K562 (cell line): Measurements from ENCODE around the gene TTC6. TPM values are rescaled to one million over a fixed set of nuclear protein-coding genes. Genes with fewer than 3 reads are reported as not detected.
A peak's percentile ranks its signal among the peaks of the same experiment; 100 is the strongest.

Experiments
- ADNP ChIP-seq: fragments of 200-800 bp; sonication (Bioruptor generic); IDR thresholded peaks from 2 replicates; pipeline ENCODE4 v1.6.1; 2016; ENCODE audit warnings: missing genetic modification characterization, missing compliant biosample characterization
- ARID1B ChIP-seq: fragments of 450-650 bp; IDR thresholded peaks from 2 replicates; pipeline ENCODE4 v1.6.1; 2016; ENCODE audit warnings: antibody characterized with exemption, mild to moderate bottlenecking, inconsistent platforms
- ATF7 ChIP-seq: fragments of 450-650 bp; IDR thresholded peaks from 2 replicates; pipeline ENCODE4 v1.7.1; 2014; ENCODE audit warnings: mild to moderate bottlenecking, moderate library complexity
- CREB1 ChIP-seq, 2 experiments: sonication (generic) in 1 of 2; formaldehyde crosslinking in 1 of 2; IDR thresholded peaks; 2 replicates each; pipeline versions ENCODE4 v1.6.1 to v1.8.0; 2012 to 2022; ENCODE audit warnings: inconsistent platforms in 1 of 2, mild to moderate bottlenecking in 1 of 2, missing genetic modification reagents in 1 of 2, moderate library complexity in 1 of 2
- DPF2 ChIP-seq: fragments of 450-650 bp; IDR thresholded peaks from 2 replicates; pipeline ENCODE4 v1.6.1; 2016
- E2F6 ChIP-seq, 2 experiments: IDR thresholded peaks; 2 replicates each; pipeline ENCODE4 v1.6.1; 2011; ENCODE audit warnings: borderline replicate concordance in 1 of 2, control low read depth in 1 of 2, low read depth in 1 of 2, low read length in 1 of 2, mild to moderate bottlenecking in 1 of 2, mixed read lengths in 1 of 2, moderate library complexity in 1 of 2; ENCODE audit not compliant: insufficient read depth in 1 of 2, insufficient read length in 1 of 2, poor library complexity in 1 of 2, severe bottlenecking in 1 of 2; ENCODE audit errors: extremely low read depth in 1 of 2
- ID3 ChIP-seq, 2 experiments: fragments of 250-450 bp in 1 of 2; fragments of 450-650 bp in 1 of 2; sonication (Bioruptor Pico) in 1 of 2; IDR thresholded peaks; 2 replicates each; pipeline versions ENCODE4 v1.6.1 to v1.8.0; 2016 to 2021; ENCODE audit warnings: mild to moderate bottlenecking in 2 of 2, moderate library complexity in 2 of 2, missing compliant biosample characterization in 1 of 2, missing genetic modification characterization in 1 of 2
- L3MBTL2 ChIP-seq: fragments of 450-650 bp; IDR thresholded peaks from 2 replicates; pipeline ENCODE4 v1.6.1; 2016; ENCODE audit warnings: mild to moderate bottlenecking, moderate library complexity
- LEF1 ChIP-seq: fragments of 450-650 bp; IDR thresholded peaks from 2 replicates; pipeline ENCODE4 v1.6.1; 2016; ENCODE audit warnings: mild to moderate bottlenecking
- MTF1 ChIP-seq: fragments of 250-450 bp; sonication (Bioruptor Pico); IDR thresholded peaks from 2 replicates; pipeline ENCODE4 v1.9.0; 2021; ENCODE audit warnings: moderate library complexity, mild to moderate bottlenecking, inconsistent platforms, borderline replicate concordance
- NCOR1 ChIP-seq: fragments of 450-650 bp; IDR thresholded peaks from 2 replicates; pipeline ENCODE4 v1.6.1; 2016; ENCODE audit warnings: mild to moderate bottlenecking, moderate library complexity
- NR2C1 ChIP-seq, 2 experiments: fragments of 450-650 bp; IDR thresholded peaks; 2 replicates each; pipeline ENCODE4 v1.6.1; 2017; ENCODE audit warnings: mild to moderate bottlenecking in 2 of 2, antibody characterized with exemption in 1 of 2, inconsistent platforms in 1 of 2, missing compliant biosample characterization in 1 of 2, missing genetic modification characterization in 1 of 2
- NRF1 ChIP-seq, 2 experiments: fragments of 450-650 bp; IDR thresholded peaks in 1 of 2; conservative IDR thresholded peaks in 1 of 2; 2 replicates each; pipeline ENCODE4 v1.6.1; 2014; ENCODE audit warnings: mild to moderate bottlenecking in 2 of 2
- PCBP2 ChIP-seq: fragments of 200-400 bp; formaldehyde crosslinking; IDR thresholded peaks from 2 replicates; pipeline ENCODE4 v1.6.1; 2018; ENCODE audit warnings: low read length, low read depth, mild to moderate bottlenecking, moderate library complexity; ENCODE audit not compliant: poor library complexity, severe bottlenecking
- RFX5 ChIP-seq: IDR thresholded peaks from 2 replicates; pipeline ENCODE4 v1.6.1; 2011; ENCODE audit warnings: low read depth, mild to moderate bottlenecking, improper control_type of control experiment, low read length
- SMAD1 ChIP-seq: fragments of 150-350 bp; IDR thresholded peaks from 2 replicates; pipeline ENCODE4 v1.6.1; 2014; ENCODE audit warnings: low read length, low read depth; ENCODE audit not compliant: partially characterized antibody
- VEZF1 ChIP-seq: fragments of 200-800 bp; sonication (Bioruptor generic); IDR thresholded peaks from 2 replicates; pipeline ENCODE4 v1.6.1; 2017; ENCODE audit warnings: missing genetic modification characterization, missing compliant biosample characterization
- ZFX ChIP-seq: sonication (generic); formaldehyde crosslinking; IDR thresholded peaks from 2 replicates; pipeline ENCODE4 v1.8.0; 2022; ENCODE audit warnings: mild to moderate bottlenecking, missing genetic modification reagents, moderate library complexity
- ZNF311 ChIP-seq: fragments of 250-450 bp; sonication (Bioruptor Pico); IDR thresholded peaks from 2 replicates; pipeline ENCODE4 v1.4.0; 2020; ENCODE audit warnings: mild to moderate bottlenecking, moderate library complexity
- polyA plus RNA-seq, 8 experiments: library from polyadenylated mRNA; depleted of rRNA in 4 of 8; stranded (reverse) in 5 of 8; unstranded in 3 of 8; fragments of >200 nt; fragmentation: Nextera tagmentation in 2 of 8; fragmentation: Illumina TruSeq in 1 of 8; extraction: Ambion mirVana in 2 of 8; extraction: Trizol in 1 of 8; gene quantifications; 2 replicates each; pipeline versions ENCODE4 v1.2.1 to v1.2.3, GENCODE V29; 2011 to 2014; ENCODE audit warnings: inconsistent platforms in 1 of 8, missing spikeins in 1 of 8
- total RNA-seq, 7 experiments: library from RNA; depleted of rRNA in 6 of 7; stranded (reverse); fragments of >200 nt in 6 of 7; fragmentation: Illumina TruSeq in 2 of 7; extraction: Trizol in 2 of 7; gene quantifications; 2 replicates each; pipeline versions ENCODE4 v1.2.1 to v1.2.3, GENCODE V29; 2011 to 2021; ENCODE audit warnings: low replicate concordance in 1 of 7
- TF ChIP-seq, protein P1 (sequence below): fragments of 450-650 bp; IDR thresholded peaks from 2 replicates; pipeline ENCODE4 v1.6.1; 2017; ENCODE audit warnings: antibody characterized with exemption

Gene TTC6
- total and polyA plus RNA-seq, 9 of the 15 experiments (the other 6 are each of a cell fraction or from before 2014, with no cell fraction given) = 0.04 to 0.23 (median 0.08) TPM; not detected in 5

- TF ChIP-seq ATF7 = peak; percentile 62
- TF ChIP-seq NR2C1 (IDR thresholded peaks at IDR 0.05) = peak; percentile 54
- TF ChIP-seq NR2C1 (tag; IDR thresholded peaks at IDR 0.05) = peak; percentile 57
- TF ChIP-seq E2F6 (IDR thresholded peaks at IDR 0.05; ENCODE audit: borderline replicate concordance in 1 of 2, extremely low read depth in 1 of 2, insufficient read depth in 1 of 2, insufficient read length in 1 of 2, low read depth in 1 of 2, low read length in 1 of 2, poor library complexity in 1 of 2, severe bottlenecking in 1 of 2) = peak; percentile 62 to 88
- no peak for TF ChIP-seq ZNF311 (CRISPR knock-in tag)
- peak; percentile 83 for TF ChIP-seq RFX5
- peak; percentile 65 for TF ChIP-seq ARID1B
- 0 out of 2 replicates have a peak, but pooled peaks have one; percentile 19 for TF ChIP-seq CREB1 (IDR thresholded peaks at IDR 0.05)
- no peak for TF ChIP-seq CREB1 (CRISPR knock-in tag; IDR thresholded peaks at IDR 0.05)
- TF ChIP-seq VEZF1 (CRISPR knock-in tag) = peak; percentile 72
- no peak for TF ChIP-seq ADNP (tag)
- TF ChIP-seq NRF1 (conservative IDR thresholded peaks at IDR 0.05 in 1 of 2, IDR thresholded peaks at IDR 0.05 in 1 of 2) = peak in 1 of 2 experiments; percentile 30; a peak in 1 of 4 replicates
- TF ChIP-seq SMAD1 = peak; percentile 21
- peak; percentile 63; the same call in 1 of the 2 replicates for TF ChIP-seq ZFX
- no peak for TF ChIP-seq PCBP2
- no peak for TF ChIP-seq MTF1 (CRISPR knock-in tag)
- TF ChIP-seq DPF2 = peak; percentile 66
- peak; percentile 88 for TF ChIP-seq L3MBTL2
- peak; percentile 36; the same call in 1 of the 2 replicates for TF ChIP-seq NCOR1
- TF ChIP-seq, protein P1, sequence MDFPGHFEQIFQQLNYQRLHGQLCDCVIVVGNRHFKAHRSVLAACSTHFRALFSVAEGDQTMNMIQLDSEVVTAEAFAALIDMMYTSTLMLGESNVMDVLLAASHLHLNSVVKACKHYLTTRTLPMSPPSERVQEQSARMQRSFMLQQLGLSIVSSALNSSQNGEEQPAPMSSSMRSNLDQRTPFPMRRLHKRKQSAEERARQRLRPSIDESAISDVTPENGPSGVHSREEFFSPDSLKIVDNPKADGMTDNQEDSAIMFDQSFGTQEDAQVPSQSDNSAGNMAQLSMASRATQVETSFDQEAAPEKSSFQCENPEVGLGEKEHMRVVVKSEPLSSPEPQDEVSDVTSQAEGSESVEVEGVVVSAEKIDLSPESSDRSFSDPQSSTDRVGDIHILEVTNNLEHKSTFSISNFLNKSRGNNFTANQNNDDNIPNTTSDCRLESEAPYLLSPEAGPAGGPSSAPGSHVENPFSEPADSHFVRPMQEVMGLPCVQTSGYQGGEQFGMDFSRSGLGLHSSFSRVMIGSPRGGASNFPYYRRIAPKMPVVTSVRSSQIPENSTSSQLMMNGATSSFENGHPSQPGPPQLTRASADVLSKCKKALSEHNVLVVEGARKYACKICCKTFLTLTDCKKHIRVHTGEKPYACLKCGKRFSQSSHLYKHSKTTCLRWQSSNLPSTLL = peak; percentile 93
- TF ChIP-seq LEF1 = peak; percentile 54; the same call in 1 of the 2 replicates
- TF ChIP-seq ID3 (CRISPR knock-in tag; IDR thresholded peaks at IDR 0.05) = no peak
- peak; percentile 98 for TF ChIP-seq ID3 (tag; IDR thresholded peaks at IDR 0.05)
Observed at GRCh38 chr14:37595809-37596621, 586 bp downstream of the TTC6 start (continued).
